ENCODE data around the gene CTBP2. TPM values are rescaled to one million over a fixed set of nuclear protein-coding genes. Genes with fewer than 3 reads are reported as not detected.

The CTBP2 gene
- polyA plus RNA-seq, 1 experiment: 72.9 TPM

- Histone ChIP-seq H3K4me3 (ENCODE audit: low read depth, low read length) (no peak overlapping the region), H3K27me3 (ENCODE audit: control insufficient read depth, insufficient read depth, low read length) (no peaks in the 10 kb centered on the region), H3K36me3 (ENCODE audit: control insufficient read depth, insufficient read depth, low read length) (peaks cover 10% of the 10 kb centered on the region)
- TF ChIP-seq, protein P1, sequence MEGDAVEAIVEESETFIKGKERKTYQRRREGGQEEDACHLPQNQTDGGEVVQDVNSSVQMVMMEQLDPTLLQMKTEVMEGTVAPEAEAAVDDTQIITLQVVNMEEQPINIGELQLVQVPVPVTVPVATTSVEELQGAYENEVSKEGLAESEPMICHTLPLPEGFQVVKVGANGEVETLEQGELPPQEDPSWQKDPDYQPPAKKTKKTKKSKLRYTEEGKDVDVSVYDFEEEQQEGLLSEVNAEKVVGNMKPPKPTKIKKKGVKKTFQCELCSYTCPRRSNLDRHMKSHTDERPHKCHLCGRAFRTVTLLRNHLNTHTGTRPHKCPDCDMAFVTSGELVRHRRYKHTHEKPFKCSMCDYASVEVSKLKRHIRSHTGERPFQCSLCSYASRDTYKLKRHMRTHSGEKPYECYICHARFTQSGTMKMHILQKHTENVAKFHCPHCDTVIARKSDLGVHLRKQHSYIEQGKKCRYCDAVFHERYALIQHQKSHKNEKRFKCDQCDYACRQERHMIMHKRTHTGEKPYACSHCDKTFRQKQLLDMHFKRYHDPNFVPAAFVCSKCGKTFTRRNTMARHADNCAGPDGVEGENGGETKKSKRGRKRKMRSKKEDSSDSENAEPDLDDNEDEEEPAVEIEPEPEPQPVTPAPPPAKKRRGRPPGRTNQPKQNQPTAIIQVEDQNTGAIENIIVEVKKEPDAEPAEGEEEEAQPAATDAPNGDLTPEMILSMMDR (IDR thresholded peaks at IDR 0.05; ENCODE audit: insufficient read depth, low read depth, low read length): no peak
- POLR2A ChIA-PET: no interaction called here
- CTCF ChIA-PET: interaction anchor here (0.8 kb wide), 1 partner anchor 33 kb away, joined by 4 read pairs; no protein-coding TSS in a partner anchor
- DNase-seq (ENCODE audit: low read depth): no peak
These were observed 135.0 kb downstream of the CTBP2 start for GRCh38 chr10:125025341-125025740.

DNA sequence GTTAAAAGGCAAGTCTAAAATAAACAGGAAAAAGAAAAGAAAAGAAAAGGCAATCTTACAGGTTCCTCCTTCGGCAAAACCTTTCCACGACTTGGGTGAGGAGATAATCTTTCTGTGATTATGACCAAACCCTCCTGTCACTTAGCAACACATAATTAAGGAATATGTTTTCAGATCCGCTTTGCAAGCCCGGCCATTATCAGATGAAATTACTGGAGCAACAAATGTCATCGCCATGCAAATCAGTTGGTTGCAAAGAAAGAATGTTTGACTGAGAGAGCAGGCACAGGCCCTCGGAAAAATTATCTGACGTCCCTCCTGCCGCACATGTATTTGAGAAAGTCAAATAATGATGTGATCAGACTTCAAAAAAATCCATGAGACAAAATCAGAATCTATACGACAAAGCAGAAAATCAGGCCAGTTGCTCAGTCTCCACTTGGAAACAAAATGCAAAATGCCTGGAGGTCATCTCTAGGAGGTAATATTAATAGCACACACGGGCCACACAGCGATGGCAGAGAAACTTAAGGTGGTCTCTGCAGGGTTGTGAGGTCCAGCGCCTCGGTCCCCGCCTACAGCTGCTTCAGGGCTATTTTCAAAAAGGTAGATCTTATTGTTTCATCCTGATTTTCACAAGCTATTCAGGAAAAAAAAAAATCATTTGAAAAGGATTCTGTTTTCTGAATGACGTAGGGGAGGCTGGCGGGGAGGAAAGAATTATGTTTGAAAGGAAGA lies 135.7 kb downstream of the CTBP2 start:
- H3K36me3 ChIP-seq (ENCODE audit: control insufficient read depth, insufficient read depth, low read length): peaks cover 9% of the 10 kb centered on the region
- no peak for DNase-seq (ENCODE audit: low read depth)
- TF ChIP-seq, protein P1 (IDR thresholded peaks at IDR 0.05; ENCODE audit: insufficient read depth, low read depth, low read length): no peak
- ChIA-PET POLR2A (no interaction called here), CTCF (interaction anchor here (0.8 kb wide), 1 partner anchor 32 kb away, joined by 4 read pairs; no protein-coding TSS in a partner anchor)
- H3K4me3 ChIP-seq (ENCODE audit: low read depth, low read length): no peak overlapping the region
- H3K27me3 ChIP-seq (ENCODE audit: control insufficient read depth, insufficient read depth, low read length): no peaks in the 10 kb centered on the region

DNA sequence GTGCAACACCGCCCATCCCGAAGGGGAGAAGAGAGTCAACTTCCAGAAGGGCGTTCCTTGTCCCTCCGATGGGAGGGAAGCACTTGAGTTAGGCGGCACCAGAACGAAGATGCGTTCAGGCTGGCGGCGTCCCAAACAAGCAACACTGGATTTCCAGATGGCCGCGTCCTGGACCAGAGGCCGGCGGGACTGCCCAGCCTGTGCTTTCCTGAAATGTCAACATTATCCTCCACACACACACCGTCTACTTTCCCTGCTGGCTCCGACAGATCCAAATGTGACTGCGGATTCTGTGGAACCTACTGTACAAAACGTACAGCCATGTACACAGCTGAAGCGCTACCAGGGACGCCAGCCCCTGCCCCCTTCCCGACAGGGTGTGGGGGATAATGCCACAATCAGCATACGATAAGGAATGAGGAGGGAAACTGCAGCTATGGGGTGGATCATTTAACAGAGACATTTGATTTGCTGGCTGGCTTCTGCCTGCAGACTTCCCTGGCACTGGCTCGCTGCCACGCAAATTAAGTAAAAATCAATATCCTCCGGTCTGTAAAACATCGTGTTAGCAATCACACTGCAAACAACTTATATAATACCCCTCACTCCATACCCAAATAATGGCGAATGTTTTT lies 136.4 kb downstream of the CTBP2 start:
- POLR2A ChIA-PET: no interaction called here
- H3K4me3 ChIP-seq (ENCODE audit: low read depth, low read length): no peak overlapping the region
- TF ChIP-seq, protein P1 (IDR thresholded peaks at IDR 0.05; ENCODE audit: insufficient read depth, low read depth, low read length): no peak
- CTCF ChIA-PET: no interaction called here
- H3K27me3 ChIP-seq (ENCODE audit: control insufficient read depth, insufficient read depth, low read length): no peaks in the 10 kb centered on the region
- H3K36me3 ChIP-seq (ENCODE audit: control insufficient read depth, insufficient read depth, low read length): peaks cover 9% of the 10 kb centered on the region
- no peak for DNase-seq (ENCODE audit: low read depth)

- TF ChIP-seq, protein P1 (IDR thresholded peaks at IDR 0.05; ENCODE audit: insufficient read depth, low read depth, low read length): no peak
- Histone ChIP-seq H3K27me3 (ENCODE audit: control insufficient read depth, insufficient read depth, low read length) (no peaks in the 10 kb centered on the region), H3K36me3 (ENCODE audit: control insufficient read depth, insufficient read depth, low read length) (peaks cover 9% of the 10 kb centered on the region), H3K4me3 (ENCODE audit: low read depth, low read length) (no peak overlapping the region)
- ChIA-PET POLR2A (no interaction called here), CTCF (no interaction called here)
- DNase-seq (ENCODE audit: low read depth): no peak
These were observed 137.1 kb downstream of the CTBP2 start for GRCh38 chr10:125023255-125023654.

DNA sequence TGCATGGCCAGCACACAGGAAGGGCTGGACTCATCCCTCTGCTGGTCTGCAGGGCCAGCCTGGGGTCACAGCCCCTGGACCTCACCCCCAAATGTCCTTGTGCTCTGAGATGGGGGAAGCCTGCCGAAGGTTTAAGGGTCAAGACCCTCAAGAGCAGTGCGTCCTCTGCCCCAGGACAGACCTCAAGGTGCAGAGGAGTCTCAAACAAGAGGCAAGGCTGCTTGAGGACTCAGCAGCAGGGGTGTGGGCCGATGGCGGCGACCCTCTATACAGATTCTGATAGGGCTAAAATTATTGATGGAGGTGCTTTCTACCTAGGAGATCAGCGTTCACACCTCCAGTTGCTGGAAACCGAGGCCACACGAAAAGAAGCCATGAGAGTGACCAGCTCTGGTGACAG lies 137.7 kb downstream of the CTBP2 start:
- DNase-seq (ENCODE audit: low read depth): no peak
- Histone ChIP-seq H3K4me3 (ENCODE audit: low read depth, low read length) (no peak overlapping the region), H3K27me3 (ENCODE audit: control insufficient read depth, insufficient read depth, low read length) (no peaks in the 10 kb centered on the region), H3K36me3 (ENCODE audit: control insufficient read depth, insufficient read depth, low read length) (peaks cover 9% of the 10 kb centered on the region)
- ChIA-PET POLR2A (no interaction called here), CTCF (no interaction called here)
- TF ChIP-seq, protein P1 (IDR thresholded peaks at IDR 0.05; ENCODE audit: insufficient read depth, low read depth, low read length): no peak
